Thyroid gland (tissue), 4 donors: ENCODE data around the gene DLGAP4.

Experiments used
- POLR2A ChIP-seq, 2 donors: fragments of 450-650 bp; IDR thresholded peaks; one replicate each; pipeline ENCODE4 v1.6.1; 2017; ENCODE audit warnings: antibody characterized with exemption in 2 of 2, mild to moderate bottlenecking in 2 of 2, moderate library complexity in 1 of 2
- TF ChIP-seq, protein P1 (sequence below), 6 experiments: fragments of 200-600 bp in 3 of 6; fragments of 450-650 bp in 3 of 6; sonication (generic) in 3 of 6; IDR thresholded peaks; one replicate each; pipeline ENCODE4 v1.5.1; 2016 to 2019; ENCODE audit warnings: antibody characterized with exemption in 6 of 6, mild to moderate bottlenecking in 2 of 6, inconsistent platforms in 1 of 6, moderate library complexity in 1 of 6

DNA sequence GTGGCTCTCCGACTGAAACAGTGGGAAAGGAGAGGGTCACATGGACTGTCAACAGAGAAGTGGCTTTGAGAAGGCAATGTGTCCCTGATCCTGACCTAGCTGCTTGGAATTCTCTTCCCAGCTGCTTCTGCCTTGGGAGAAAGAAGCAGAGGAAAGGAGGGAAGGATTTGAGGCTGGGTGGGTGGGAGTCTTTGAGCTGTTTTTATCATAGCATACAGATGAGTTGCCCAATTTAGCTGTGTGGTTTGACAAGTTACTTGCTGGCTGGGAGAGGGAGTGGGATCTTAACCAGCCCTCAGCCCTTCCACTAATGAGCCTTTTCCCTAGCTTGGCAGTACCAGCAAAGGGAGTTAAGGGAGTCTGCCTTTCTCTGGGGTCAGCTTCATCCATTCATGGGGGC, 184.1 kb downstream of the DLGAP4 start:
- TF ChIP-seq, protein P1, sequence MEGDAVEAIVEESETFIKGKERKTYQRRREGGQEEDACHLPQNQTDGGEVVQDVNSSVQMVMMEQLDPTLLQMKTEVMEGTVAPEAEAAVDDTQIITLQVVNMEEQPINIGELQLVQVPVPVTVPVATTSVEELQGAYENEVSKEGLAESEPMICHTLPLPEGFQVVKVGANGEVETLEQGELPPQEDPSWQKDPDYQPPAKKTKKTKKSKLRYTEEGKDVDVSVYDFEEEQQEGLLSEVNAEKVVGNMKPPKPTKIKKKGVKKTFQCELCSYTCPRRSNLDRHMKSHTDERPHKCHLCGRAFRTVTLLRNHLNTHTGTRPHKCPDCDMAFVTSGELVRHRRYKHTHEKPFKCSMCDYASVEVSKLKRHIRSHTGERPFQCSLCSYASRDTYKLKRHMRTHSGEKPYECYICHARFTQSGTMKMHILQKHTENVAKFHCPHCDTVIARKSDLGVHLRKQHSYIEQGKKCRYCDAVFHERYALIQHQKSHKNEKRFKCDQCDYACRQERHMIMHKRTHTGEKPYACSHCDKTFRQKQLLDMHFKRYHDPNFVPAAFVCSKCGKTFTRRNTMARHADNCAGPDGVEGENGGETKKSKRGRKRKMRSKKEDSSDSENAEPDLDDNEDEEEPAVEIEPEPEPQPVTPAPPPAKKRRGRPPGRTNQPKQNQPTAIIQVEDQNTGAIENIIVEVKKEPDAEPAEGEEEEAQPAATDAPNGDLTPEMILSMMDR (IDR thresholded peaks at IDR 0.05): no peak
- TF ChIP-seq POLR2A (IDR thresholded peaks at IDR 0.05): no peak
